ENCODE data around the gene SRGAP3. TPM values are rescaled to one million over a fixed set of nuclear protein-coding genes. Genes with fewer than 3 reads are reported as not detected.

SRGAP3 gene
- polyA plus RNA-seq, 3 donors, result 0.27 to 1.3 (median 0.87) TPM

GRCh38 chr3:9000041-9000440 lies 249.4 kb downstream of the SRGAP3 start:
- Histone ChIP-seq H3K9me3 (replicated peaks in 1 of 2; ENCODE audit: control insufficient read depth in 1 of 2, insufficient read depth in 1 of 2, low read length in 2 of 2) (no peaks in the 10 kb centered on the region), H3K27ac (ENCODE audit: low read depth in 1 of 2, low read length in 2 of 2) (no peak overlapping the region), H3K4me1 (ENCODE audit: control insufficient read depth in 1 of 2, insufficient read depth in 2 of 2, low read length in 2 of 2) (no peaks in the 10 kb centered on the region), H4K20me1 (ENCODE audit: insufficient read depth, low read length) (no peaks in the 10 kb centered on the region), H3K4me3 (replicated peaks in 1 of 3; ENCODE audit: low read depth in 2 of 3, low read length in 3 of 3) (no peak overlapping the region), H3K9ac (ENCODE audit: insufficient read depth, low read length, poor library complexity, severe bottlenecking) (no peak overlapping the region), H3K4me2 (replicated peaks; ENCODE audit: extremely low read depth, low read length, poor library complexity, severe bottlenecking) (no peak overlapping the region), H3K36me3 (replicated peaks in 1 of 2; ENCODE audit: control insufficient read depth in 1 of 2, insufficient read depth in 2 of 2, low read length in 2 of 2) (no peaks in the 10 kb centered on the region), H3K27me3 (ENCODE audit: control insufficient read depth in 2 of 2, insufficient read depth in 2 of 2, low read length in 2 of 2) (no peaks in the 10 kb centered on the region), H3K79me2 (ENCODE audit: insufficient read depth, low read length) (no peaks in the 10 kb centered on the region), H2AFZ (ENCODE audit: insufficient read depth, low read depth, low read length, poor library complexity, severe bottlenecking) (no peak overlapping the region)
- Mint-ChIP-seq H3K36me3 (no peaks in the 10 kb centered on the region), H3K27me3 (ENCODE audit: low read depth in 3 of 3) (peaks cover 0 to 1% (median 0%) of the 10 kb centered on the region in 3 donors), H3K4me3 (no peak overlapping the region), H3K9me3 (no peaks in the 10 kb centered on the region), H3K27ac (no peak overlapping the region), H3K4me1 (peaks cover 7% of the 10 kb centered on the region)
- DNase-seq, result no peak
- intact Hi-C loops (cut with micrococcal nuclease), result no loop called here
- no peak for TF ChIP-seq CTCF (IDR thresholded peaks at IDR 0.05)

DNA sequence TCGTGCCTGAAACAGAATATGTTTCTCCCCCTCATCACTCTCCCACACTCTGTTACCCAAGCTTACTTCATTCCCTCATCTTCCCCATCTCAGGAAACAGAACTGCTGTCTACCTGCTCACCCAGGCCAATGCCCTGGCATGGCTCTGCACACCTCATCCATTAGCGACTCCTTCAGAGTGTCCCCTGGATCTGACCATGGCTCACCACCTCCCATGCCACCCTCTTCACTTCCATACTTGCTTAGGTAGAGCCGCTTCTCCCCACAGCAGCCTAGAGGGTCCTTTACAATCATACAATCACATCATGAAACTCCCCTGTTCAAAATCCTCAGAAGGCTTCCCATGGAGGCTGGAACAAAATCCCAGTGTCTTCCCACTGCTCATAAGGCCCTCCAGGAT lies 252.3 kb downstream of the SRGAP3 start:
- Histone ChIP-seq H2AFZ (ENCODE audit: insufficient read depth, low read depth, low read length, poor library complexity, severe bottlenecking) (no peak overlapping the region), H3K9me3 (replicated peaks in 1 of 2; ENCODE audit: control insufficient read depth in 1 of 2, insufficient read depth in 1 of 2, low read length in 2 of 2) (no peaks in the 10 kb centered on the region), H3K27ac (ENCODE audit: low read depth in 1 of 2, low read length in 2 of 2) (no peak overlapping the region), H4K20me1 (ENCODE audit: insufficient read depth, low read length) (no peaks in the 10 kb centered on the region), H3K4me2 (replicated peaks; ENCODE audit: extremely low read depth, low read length, poor library complexity, severe bottlenecking) (no peak overlapping the region), H3K4me3 (replicated peaks in 1 of 3; ENCODE audit: low read depth in 2 of 3, low read length in 3 of 3) (no peak overlapping the region), H3K9ac (ENCODE audit: insufficient read depth, low read length, poor library complexity, severe bottlenecking) (no peak overlapping the region), H3K27me3 (ENCODE audit: control insufficient read depth in 2 of 2, insufficient read depth in 2 of 2, low read length in 2 of 2) (no peaks in the 10 kb centered on the region), H3K79me2 (ENCODE audit: insufficient read depth, low read length) (no peaks in the 10 kb centered on the region), H3K4me1 (ENCODE audit: control insufficient read depth in 1 of 2, insufficient read depth in 2 of 2, low read length in 2 of 2) (no peaks in the 10 kb centered on the region), H3K36me3 (replicated peaks in 1 of 2; ENCODE audit: control insufficient read depth in 1 of 2, insufficient read depth in 2 of 2, low read length in 2 of 2) (no peaks in the 10 kb centered on the region)
- TF ChIP-seq CTCF (IDR thresholded peaks at IDR 0.05), result no peak
- DNase-seq, result no peak
- Mint-ChIP-seq H3K27ac (no peak overlapping the region), H3K4me3 (no peak overlapping the region), H3K27me3 (ENCODE audit: low read depth in 3 of 3) (peaks cover 0 to 1% (median 0%) of the 10 kb centered on the region in 3 donors), H3K9me3 (no peaks in the 10 kb centered on the region), H3K36me3 (no peaks in the 10 kb centered on the region), H3K4me1 (peaks cover 7% of the 10 kb centered on the region)
- 100% methylated on average over 2 of the region's 3 CpGs for WGBS (ENCODE audit: insufficient coverage)
- intact Hi-C loops (cut with micrococcal nuclease), result no loop called here

All from CD14-positive monocyte (primary cell).